Esophagus squamous epithelium (tissue), 5 donors: ENCODE data around the gene PCNT. TPM values are rescaled to one million over a fixed set of nuclear protein-coding genes. Genes with fewer than 3 reads are reported as not detected.

Experiments
- DNase-seq: peaks from one replicate; lab custom pipeline; 2025; lab: John Stamatoyannopoulos, UW
- H3K27ac ChIP-seq, 4 donors: fragments of 200-600 bp; sonication (generic); one replicate each; pipeline ENCODE4 v1.5.1; 2016 to 2019; ENCODE audit warnings: mild to moderate bottlenecking in 1 of 4
- H3K27me3 ChIP-seq, 4 donors: fragments of 200-600 bp; sonication (generic); 1 replicate in 3 of 4; 2 replicates in 1 of 4; pipeline versions ENCODE4 v1.5.1 to v1.6.0; 2017 to 2021; ENCODE audit warnings: antibody characterized with exemption in 1 of 4
- H3K36me3 ChIP-seq, 3 donors: fragments of 200-600 bp; sonication (generic); one replicate each; pipeline ENCODE4 v1.5.1; 2016 to 2019
- H3K4me1 ChIP-seq, 3 donors: fragments of 200-600 bp; sonication (generic); one replicate each; pipeline ENCODE4 v1.5.1; 2017 to 2019
- H3K4me3 ChIP-seq, 4 donors: fragments of 200-600 bp; sonication (generic); 1 replicate in 3 of 4; 2 replicates in 1 of 4; pipeline ENCODE4 v1.5.1; 2016 to 2019; ENCODE audit warnings: mild to moderate bottlenecking in 2 of 4, moderate library complexity in 1 of 4
- H3K9me3 ChIP-seq, 3 donors: fragments of 200-600 bp; sonication (generic); one replicate each; pipeline ENCODE4 v1.5.1; 2016 to 2019
- POLR2A ChIP-seq, 4 donors: fragments of 450-650 bp; IDR thresholded peaks; one replicate each; pipeline ENCODE4 v1.6.1; 2017; ENCODE audit warnings: antibody characterized with exemption in 4 of 4, mild to moderate bottlenecking in 4 of 4, moderate library complexity in 3 of 4
- WGBS, 2 donors: methylation state at CpG; one replicate each; pipeline ENCODE4 v1.1.5; 2018; 5-methylcytosine and 5-hydroxymethylcytosine counted together
- intact Hi-C: fragments of 100-400 bp; cut with DNase I; formaldehyde crosslinking; loops from one replicate; pipeline ENCODE4 v1.15.0; 2022
- total RNA-seq, 4 donors: library from RNA; depleted of rRNA; stranded (reverse); fragments of >200 nt; gene quantifications; one replicate each; pipeline ENCODE4 v1.1.0, GENCODE V29; 2016
- TF ChIP-seq, protein P1 (sequence below), 6 experiments: fragments of 450-650 bp in 4 of 6; fragments of 200-600 bp in 2 of 6; sonication (generic) in 2 of 6; IDR thresholded peaks; one replicate each; pipeline ENCODE4 v1.5.1; 2016 to 2019; ENCODE audit warnings: antibody characterized with exemption in 6 of 6, mild to moderate bottlenecking in 4 of 6, moderate library complexity in 4 of 6
- donor health status: DM: yes; HTN: yes; CAD: no.

Gene PCNT
- total RNA-seq, 4 donors from 2014 or later: 26.8 to 38.7 (median 29.9) TPM

DNA sequence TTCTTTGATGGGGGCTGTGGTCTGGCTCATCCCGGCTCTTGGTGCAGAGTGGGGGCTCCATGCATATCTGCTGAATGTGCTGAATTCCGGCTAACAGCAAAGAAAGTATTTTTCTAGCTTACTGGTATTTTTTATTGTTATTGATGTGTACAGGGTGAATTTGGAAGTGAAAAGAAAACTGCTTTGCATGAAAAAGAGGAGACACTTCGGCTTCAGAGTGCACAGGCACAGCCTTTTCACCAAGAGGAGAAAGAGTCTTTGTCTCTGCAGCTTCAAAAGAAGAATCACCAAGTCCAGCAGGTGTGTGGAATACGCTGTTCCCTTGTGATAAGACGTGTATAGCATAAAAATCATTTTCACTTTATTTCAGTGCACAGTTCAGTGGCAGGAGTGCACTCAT is 57.6 kb downstream of the PCNT start:
- Histone ChIP-seq H3K36me3 (peaks cover 11 to 69% (median 17%) of the 10 kb centered on the region in 3 donors), H3K27me3 (no peaks in the 10 kb centered on the region), H3K4me1 (peaks cover 0 to 17% (median 4%) of the 10 kb centered on the region in 3 donors), H3K4me3 (no peak overlapping the region), H3K9me3 (peaks cover 0 to 5% (median 0%) of the 10 kb centered on the region in 3 donors), H3K27ac (no peak overlapping the region)
- intact Hi-C loops: no loop called here
- TF ChIP-seq POLR2A (IDR thresholded peaks at IDR 0.05): no peak
- TF ChIP-seq, protein P1, sequence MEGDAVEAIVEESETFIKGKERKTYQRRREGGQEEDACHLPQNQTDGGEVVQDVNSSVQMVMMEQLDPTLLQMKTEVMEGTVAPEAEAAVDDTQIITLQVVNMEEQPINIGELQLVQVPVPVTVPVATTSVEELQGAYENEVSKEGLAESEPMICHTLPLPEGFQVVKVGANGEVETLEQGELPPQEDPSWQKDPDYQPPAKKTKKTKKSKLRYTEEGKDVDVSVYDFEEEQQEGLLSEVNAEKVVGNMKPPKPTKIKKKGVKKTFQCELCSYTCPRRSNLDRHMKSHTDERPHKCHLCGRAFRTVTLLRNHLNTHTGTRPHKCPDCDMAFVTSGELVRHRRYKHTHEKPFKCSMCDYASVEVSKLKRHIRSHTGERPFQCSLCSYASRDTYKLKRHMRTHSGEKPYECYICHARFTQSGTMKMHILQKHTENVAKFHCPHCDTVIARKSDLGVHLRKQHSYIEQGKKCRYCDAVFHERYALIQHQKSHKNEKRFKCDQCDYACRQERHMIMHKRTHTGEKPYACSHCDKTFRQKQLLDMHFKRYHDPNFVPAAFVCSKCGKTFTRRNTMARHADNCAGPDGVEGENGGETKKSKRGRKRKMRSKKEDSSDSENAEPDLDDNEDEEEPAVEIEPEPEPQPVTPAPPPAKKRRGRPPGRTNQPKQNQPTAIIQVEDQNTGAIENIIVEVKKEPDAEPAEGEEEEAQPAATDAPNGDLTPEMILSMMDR (IDR thresholded peaks at IDR 0.05): no peak
- DNase-seq: no peak
- 97 to 100% methylated on average over 5 of the region's 5 CpGs for WGBS, 2 donors

DNA sequence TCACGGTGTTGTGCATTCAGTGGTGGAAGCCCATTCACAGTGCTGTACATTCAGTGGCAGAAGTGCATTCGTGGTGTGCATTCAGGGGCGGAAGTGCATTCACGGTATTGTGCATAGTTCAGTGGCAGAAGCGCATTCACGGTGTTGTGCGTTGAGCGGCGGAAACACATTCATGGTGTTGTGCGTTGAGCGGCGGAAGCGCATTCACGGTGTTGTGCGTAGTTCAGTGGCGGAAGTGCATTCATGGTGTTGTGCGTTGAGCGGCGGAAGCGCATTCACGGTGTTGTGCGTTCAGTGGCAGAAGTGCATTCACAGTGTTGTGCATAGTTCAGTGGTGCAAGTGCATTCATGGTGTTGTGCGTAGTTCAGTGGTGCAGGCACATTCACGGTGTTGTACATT is 60.6 kb downstream of the PCNT start:
- DNase-seq: no peak
- Histone ChIP-seq H3K4me1 (no peaks in the 10 kb centered on the region), H3K27me3 (no peaks in the 10 kb centered on the region), H3K27ac (no peak overlapping the region), H3K36me3 (peaks cover 17 to 83% (median 25%) of the 10 kb centered on the region in 3 donors), H3K9me3 (peaks cover 0 to 5% (median 0%) of the 10 kb centered on the region in 3 donors), H3K4me3 (no peak overlapping the region)
- no peak for TF ChIP-seq POLR2A (IDR thresholded peaks at IDR 0.05)
- TF ChIP-seq, protein P1 (IDR thresholded peaks at IDR 0.05): no peak
- 94 to 96% methylated on average over 24 of the region's 24 CpGs for WGBS, 2 donors
- intact Hi-C loops: no loop called here

DNA sequence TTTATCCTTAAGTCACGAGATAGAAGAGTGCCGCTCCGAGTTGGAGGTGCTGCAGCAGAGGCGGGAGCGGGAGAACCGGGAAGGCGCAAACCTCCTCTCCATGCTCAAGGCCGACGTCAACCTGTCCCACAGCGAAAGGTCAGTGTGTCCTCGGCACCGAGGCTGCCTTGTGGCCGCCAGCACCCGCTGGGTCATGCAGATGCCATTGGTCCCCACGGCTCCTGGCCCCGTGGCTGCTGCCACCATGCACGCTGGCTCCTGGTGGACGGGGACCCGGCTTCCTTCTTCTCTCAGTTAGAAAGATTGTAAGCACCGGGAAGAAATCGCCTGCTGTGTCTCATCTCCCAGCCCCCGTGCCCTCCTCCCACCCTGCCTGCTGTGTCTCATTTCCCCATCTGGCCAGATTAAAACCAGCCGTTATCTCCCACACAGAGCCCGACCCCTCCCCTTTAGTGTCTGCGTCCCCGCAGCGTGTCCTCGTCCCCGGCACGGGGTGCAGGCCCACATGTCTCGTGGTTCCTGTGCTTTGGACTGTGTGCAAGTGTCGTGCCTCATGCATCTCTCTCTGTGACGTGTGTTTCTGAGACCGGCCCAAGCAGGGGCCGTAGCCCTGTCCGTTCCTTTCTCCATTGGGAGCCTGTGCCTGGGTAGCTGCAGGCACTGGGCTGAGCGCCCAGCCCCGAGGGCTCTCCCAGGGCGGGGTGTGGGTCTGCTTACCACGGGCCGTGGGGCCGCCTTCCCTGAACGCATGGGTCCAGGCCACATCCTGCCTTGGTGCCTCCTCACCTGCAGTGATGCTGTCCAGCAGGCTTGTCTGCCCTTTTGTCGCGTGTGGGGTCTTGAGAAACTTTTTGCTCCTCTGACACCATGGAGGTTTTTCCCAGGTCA is 62.1 kb downstream of the PCNT start:
- DNase-seq: no peak
- no peak overlapping the region for H3K4me3 ChIP-seq
- no peaks in the 10 kb centered on the region for H3K27me3 ChIP-seq
- TF ChIP-seq, protein P1 (IDR thresholded peaks at IDR 0.05): no peak
- no peak for TF ChIP-seq POLR2A (IDR thresholded peaks at IDR 0.05)
- H3K27ac ChIP-seq: no peak overlapping the region
- WGBS, 2 donors: 86 to 95% methylated on average over 24 to 36 of the region's 45 CpGs
- peaks cover 23 to 95% (median 31%) of the 10 kb centered on the region in 3 donors for H3K36me3 ChIP-seq
- intact Hi-C loops: no loop called here
- H3K4me1 ChIP-seq: no peaks in the 10 kb centered on the region
- peaks cover 0 to 5% (median 0%) of the 10 kb centered on the region in 3 donors for H3K9me3 ChIP-seq

DNA sequence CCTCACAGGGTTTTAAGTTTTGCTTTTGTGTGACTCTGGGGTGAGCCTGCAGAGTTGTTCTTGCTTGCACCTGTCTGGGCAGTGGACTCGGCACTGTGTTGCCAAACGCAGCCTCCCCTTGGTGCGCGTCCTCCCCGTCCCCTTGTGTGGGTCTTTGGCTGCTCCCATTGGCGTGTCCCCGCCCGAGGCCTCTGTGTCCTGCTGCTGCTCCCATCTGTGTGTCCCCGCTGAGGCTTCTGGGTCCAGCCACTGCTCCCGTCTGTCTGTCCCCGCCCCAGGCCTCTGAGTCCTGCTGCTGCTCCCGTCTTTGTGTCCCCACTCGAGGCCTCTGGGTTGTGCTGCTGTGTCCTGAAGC is 62.8 kb downstream of the PCNT start:
- TF ChIP-seq, protein P1 (IDR thresholded peaks at IDR 0.05): no peak
- no peak for TF ChIP-seq POLR2A (IDR thresholded peaks at IDR 0.05)
- Histone ChIP-seq H3K36me3 (peaks cover 24 to 98% (median 30%) of the 10 kb centered on the region in 3 donors), H3K27me3 (no peaks in the 10 kb centered on the region), H3K4me1 (no peaks in the 10 kb centered on the region), H3K4me3 (no peak overlapping the region), H3K27ac (no peak overlapping the region), H3K9me3 (peaks cover 0 to 5% (median 0%) of the 10 kb centered on the region in 3 donors)
- intact Hi-C loops: no loop called here
- DNase-seq: no peak
- WGBS, 2 donors: 91 to 97% methylated on average over 11 to 13 of the region's 13 CpGs

DNA sequence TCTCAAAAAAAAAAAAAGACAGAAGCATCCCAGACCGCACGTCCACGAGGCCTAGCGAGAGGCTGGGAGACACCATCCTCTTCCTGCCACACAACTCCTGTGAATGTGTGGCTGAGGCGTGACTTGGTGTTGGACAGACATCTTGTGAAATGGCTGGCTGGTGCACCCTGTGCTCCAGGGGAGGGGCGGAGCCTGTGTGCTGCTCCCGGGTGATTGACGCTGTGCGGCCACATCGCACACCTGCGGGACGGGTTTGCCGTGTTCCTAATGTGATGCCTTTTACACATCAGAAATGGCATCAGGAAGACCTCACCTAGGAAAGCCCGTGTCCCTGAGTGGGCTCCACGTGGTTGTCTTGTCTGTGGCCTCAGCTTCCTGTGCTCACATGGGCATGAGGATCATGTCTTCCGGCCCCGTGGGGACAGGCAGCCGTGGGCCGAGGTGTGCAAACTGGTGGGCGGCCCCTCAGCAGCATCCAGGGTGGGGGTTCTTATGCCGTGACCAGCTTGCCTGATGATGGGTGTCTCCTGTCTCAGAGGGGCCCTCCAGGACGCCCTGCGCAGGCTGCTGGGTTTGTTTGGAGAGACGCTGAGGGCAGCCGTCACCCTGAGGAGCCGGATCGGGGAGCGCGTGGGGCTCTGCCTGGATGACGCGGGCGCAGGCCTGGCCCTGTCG is 64.4 kb downstream of the PCNT start:
- TF ChIP-seq POLR2A (IDR thresholded peaks at IDR 0.05): no peak
- TF ChIP-seq, protein P1 (IDR thresholded peaks at IDR 0.05): no peak
- intact Hi-C loops: no loop called here
- Histone ChIP-seq H3K4me3 (no peak overlapping the region), H3K36me3 (peaks cover 23 to 98% (median 24%) of the 10 kb centered on the region in 3 donors), H3K4me1 (peaks cover 0 to 6% (median 5%) of the 10 kb centered on the region in 3 donors), H3K27ac (no peak overlapping the region), H3K9me3 (no peaks in the 10 kb centered on the region), H3K27me3 (no peaks in the 10 kb centered on the region)
- 89 to 93% methylated on average over 5 to 12 of the region's 33 CpGs for WGBS, 2 donors
- DNase-seq: no peak
